Measurements from ENCODE around the gene IRF2BP2.

IRF2BP2 gene

DNA sequence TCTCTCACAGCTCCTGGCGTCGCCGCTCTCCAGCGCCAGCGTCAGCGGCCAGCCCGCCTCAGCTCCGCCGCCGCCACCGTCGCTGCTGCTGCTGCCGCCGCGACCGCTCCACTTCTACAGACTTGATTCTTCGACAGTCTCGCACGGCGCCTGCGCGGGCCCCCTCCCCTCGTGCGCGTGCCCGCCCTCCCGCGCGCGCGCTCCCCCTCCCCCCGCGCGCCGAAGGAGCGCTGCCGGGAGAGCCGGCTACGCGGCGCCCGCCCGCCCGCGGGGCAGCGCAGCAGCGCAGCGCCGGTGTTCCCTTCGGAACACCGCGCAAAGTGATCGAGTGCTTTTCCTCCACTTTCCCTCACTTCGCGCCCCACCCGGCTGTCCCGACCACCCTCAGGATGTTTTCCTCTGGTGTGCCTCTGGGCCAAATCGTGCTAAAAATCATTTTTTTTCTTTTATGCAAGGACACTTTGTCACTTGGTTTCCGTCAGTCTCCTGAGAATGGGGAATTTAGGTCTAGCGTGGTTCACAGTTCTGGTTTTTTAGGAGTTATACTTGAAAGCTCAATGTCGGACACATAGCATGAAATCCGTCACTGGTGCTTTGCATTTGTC lies at the start of gene IRF2BP2:
TSS of gene IRF2BP2 (minus strand) at position 118 of the 605 bp plus-strand sequence. CDS start 684 bp downstream, outside the sequence.
- H3K4me3 ChIP-seq (ENCODE audit: low read depth in 1 of 5, low read length in 5 of 5) = peak within 1 kb of the TSS; percentile 80 to 96 (median 85)
- H3K27me3 ChIP-seq (ENCODE audit: control insufficient read depth in 5 of 5, insufficient read depth in 4 of 5, low read length in 5 of 5) = no peaks in the 10 kb centered on the region
- peak within 1 kb of the TSS; percentile 99 for H3K27ac ChIP-seq (ENCODE audit: low read depth, low read length)
- peak within 1 kb of the TSS; percentile 39 to 93 (median 81) for H3K9ac ChIP-seq (ENCODE audit: low read length in 5 of 5)
- H3K36me3 ChIP-seq (ENCODE audit: control insufficient read depth in 5 of 5, insufficient read depth in 5 of 5, low read length in 5 of 5) = peaks cover 2 to 22% (median 13%) of the 10 kb centered on the region in 5 donors
- H3K4me1 ChIP-seq (ENCODE audit: control insufficient read depth in 5 of 5, insufficient read depth in 5 of 5, low read length in 5 of 5) = peaks cover 30 to 73% (median 62%) of the 10 kb centered on the region in 5 donors
- H3K9me3 ChIP-seq (ENCODE audit: control insufficient read depth in 5 of 5, low read length in 5 of 5) = no peaks in the 10 kb centered on the region

GRCh38 chr1:234659538-234659937 lies 49.6 kb upstream of the IRF2BP2 start:
- no peak overlapping the region for H3K9ac ChIP-seq (ENCODE audit: low read length in 5 of 5)
- H3K27me3 ChIP-seq (ENCODE audit: control insufficient read depth in 5 of 5, insufficient read depth in 4 of 5, low read length in 5 of 5) = no peaks in the 10 kb centered on the region
- no peaks in the 10 kb centered on the region for H3K36me3 ChIP-seq (ENCODE audit: control insufficient read depth in 5 of 5, insufficient read depth in 5 of 5, low read length in 5 of 5)
- H3K27ac ChIP-seq (ENCODE audit: low read depth, low read length) = no peak overlapping the region
- H3K4me1 ChIP-seq (ENCODE audit: control insufficient read depth in 5 of 5, insufficient read depth in 5 of 5, low read length in 5 of 5) = peaks cover 8 to 26% (median 16%) of the 10 kb centered on the region in 5 donors
- H3K4me3 ChIP-seq (ENCODE audit: low read depth in 1 of 5, low read length in 5 of 5) = no peak overlapping the region
- H3K9me3 ChIP-seq (ENCODE audit: control insufficient read depth in 5 of 5, low read length in 5 of 5) = no peaks in the 10 kb centered on the region

GRCh38 chr1:234658138-234658537 lies 48.2 kb upstream of the IRF2BP2 start:
- Histone ChIP-seq H3K4me3 (ENCODE audit: low read depth in 1 of 5, low read length in 5 of 5) (no peak overlapping the region), H3K27ac (ENCODE audit: low read depth, low read length) (peak overlapping the region; percentile 37), H3K9me3 (ENCODE audit: control insufficient read depth in 5 of 5, low read length in 5 of 5) (no peaks in the 10 kb centered on the region), H3K27me3 (ENCODE audit: control insufficient read depth in 5 of 5, insufficient read depth in 4 of 5, low read length in 5 of 5) (no peaks in the 10 kb centered on the region), H3K36me3 (ENCODE audit: control insufficient read depth in 5 of 5, insufficient read depth in 5 of 5, low read length in 5 of 5) (no peaks in the 10 kb centered on the region), H3K9ac (ENCODE audit: low read length in 5 of 5) (no peak overlapping the region), H3K4me1 (ENCODE audit: control insufficient read depth in 5 of 5, insufficient read depth in 5 of 5, low read length in 5 of 5) (peaks cover 8 to 26% (median 16%) of the 10 kb centered on the region in 5 donors)

- Histone ChIP-seq H3K27ac (ENCODE audit: low read depth, low read length) (no peak overlapping the region), H3K4me1 (ENCODE audit: control insufficient read depth in 5 of 5, insufficient read depth in 5 of 5, low read length in 5 of 5) (peaks cover 8 to 26% (median 16%) of the 10 kb centered on the region in 5 donors)
Observed at GRCh38 chr1:234656944-234657654, 47.1 kb upstream of the IRF2BP2 start.

GRCh38 chr1:234656070-234656895 lies 46.3 kb upstream of the IRF2BP2 start:
- H3K4me3 ChIP-seq (ENCODE audit: low read depth in 1 of 5, low read length in 5 of 5) = no peak overlapping the region
- no peaks in the 10 kb centered on the region for H3K9me3 ChIP-seq (ENCODE audit: control insufficient read depth in 5 of 5, low read length in 5 of 5)
- peaks cover 8 to 26% (median 16%) of the 10 kb centered on the region in 5 donors for H3K4me1 ChIP-seq (ENCODE audit: control insufficient read depth in 5 of 5, insufficient read depth in 5 of 5, low read length in 5 of 5)
- H3K27ac ChIP-seq (ENCODE audit: low read depth, low read length) = no peak overlapping the region
- no peak overlapping the region for H3K9ac ChIP-seq (ENCODE audit: low read length in 5 of 5)
- no peaks in the 10 kb centered on the region for H3K36me3 ChIP-seq (ENCODE audit: control insufficient read depth in 5 of 5, insufficient read depth in 5 of 5, low read length in 5 of 5)
- no peaks in the 10 kb centered on the region for H3K27me3 ChIP-seq (ENCODE audit: control insufficient read depth in 5 of 5, insufficient read depth in 4 of 5, low read length in 5 of 5)

More at GRCh38 chr1:234656944-234657654, 47.1 kb upstream of the IRF2BP2 start:
- Histone ChIP-seq H3K36me3 (ENCODE audit: control insufficient read depth in 5 of 5, insufficient read depth in 5 of 5, low read length in 5 of 5) (no peaks in the 10 kb centered on the region), H3K4me3 (ENCODE audit: low read depth in 1 of 5, low read length in 5 of 5) (no peak overlapping the region), H3K9me3 (ENCODE audit: control insufficient read depth in 5 of 5, low read length in 5 of 5) (no peaks in the 10 kb centered on the region), H3K27me3 (ENCODE audit: control insufficient read depth in 5 of 5, insufficient read depth in 4 of 5, low read length in 5 of 5) (no peaks in the 10 kb centered on the region), H3K9ac (ENCODE audit: low read length in 5 of 5) (no peak overlapping the region)

GRCh38 chr1:234655328-234656069 lies 45.5 kb upstream of the IRF2BP2 start:
- H3K36me3 ChIP-seq (ENCODE audit: control insufficient read depth in 5 of 5, insufficient read depth in 5 of 5, low read length in 5 of 5) = no peaks in the 10 kb centered on the region
- H3K27me3 ChIP-seq (ENCODE audit: control insufficient read depth in 5 of 5, insufficient read depth in 4 of 5, low read length in 5 of 5) = no peaks in the 10 kb centered on the region
- no peak overlapping the region for H3K27ac ChIP-seq (ENCODE audit: low read depth, low read length)
- no peaks in the 10 kb centered on the region for H3K9me3 ChIP-seq (ENCODE audit: control insufficient read depth in 5 of 5, low read length in 5 of 5)
- no peak overlapping the region for H3K9ac ChIP-seq (ENCODE audit: low read length in 5 of 5)
- no peak overlapping the region for H3K4me3 ChIP-seq (ENCODE audit: low read depth in 1 of 5, low read length in 5 of 5)
- H3K4me1 ChIP-seq (ENCODE audit: control insufficient read depth in 5 of 5, insufficient read depth in 5 of 5, low read length in 5 of 5) = peaks cover 8 to 26% (median 16%) of the 10 kb centered on the region in 5 donors

DNA sequence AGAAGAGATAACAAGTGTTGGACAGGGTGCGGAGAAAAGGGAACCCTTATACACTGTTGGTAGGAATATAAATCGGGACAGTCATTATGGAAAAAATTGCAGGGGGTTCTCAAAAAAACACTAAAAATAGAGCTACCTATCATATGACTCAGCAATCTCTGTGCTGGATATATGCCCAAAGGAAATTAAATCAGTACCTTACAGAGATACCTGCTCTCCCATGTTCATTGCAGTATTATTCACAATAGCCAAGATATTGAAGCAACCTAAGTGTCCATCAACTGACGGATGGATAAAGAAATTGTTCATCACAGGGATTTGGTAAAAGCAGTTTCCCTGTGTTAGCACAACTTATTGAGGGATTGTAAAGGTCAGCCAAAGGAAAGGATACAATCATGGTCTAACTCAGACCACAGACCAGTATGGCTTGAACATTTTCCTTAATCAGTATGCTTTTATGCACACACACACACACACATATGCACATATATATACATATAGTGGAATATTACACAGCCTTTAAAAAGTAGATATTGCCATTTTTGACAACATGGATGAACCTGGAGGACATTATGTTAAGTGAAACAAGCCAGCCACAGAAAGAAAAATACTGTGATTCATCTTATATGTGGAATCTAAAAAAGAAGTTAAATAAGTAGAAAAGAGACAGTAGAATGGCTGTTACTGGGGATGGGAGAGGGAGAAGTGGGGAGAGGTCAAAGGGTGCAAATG lies 44.2 kb upstream of the IRF2BP2 start:
- H3K4me1 ChIP-seq (ENCODE audit: control insufficient read depth in 5 of 5, insufficient read depth in 5 of 5, low read length in 5 of 5) = peaks cover 8 to 23% (median 16%) of the 10 kb centered on the region in 5 donors
- H3K4me3 ChIP-seq (ENCODE audit: low read depth in 1 of 5, low read length in 5 of 5) = no peak overlapping the region
- no peak overlapping the region for H3K9ac ChIP-seq (ENCODE audit: low read length in 5 of 5)
- no peaks in the 10 kb centered on the region for H3K27me3 ChIP-seq (ENCODE audit: control insufficient read depth in 5 of 5, insufficient read depth in 4 of 5, low read length in 5 of 5)
- no peak overlapping the region for H3K27ac ChIP-seq (ENCODE audit: low read depth, low read length)
- no peaks in the 10 kb centered on the region for H3K9me3 ChIP-seq (ENCODE audit: control insufficient read depth in 5 of 5, low read length in 5 of 5)
- H3K36me3 ChIP-seq (ENCODE audit: control insufficient read depth in 5 of 5, insufficient read depth in 5 of 5, low read length in 5 of 5) = no peaks in the 10 kb centered on the region

GRCh38 chr1:234649432-234650081 lies 39.6 kb upstream of the IRF2BP2 start:
- Histone ChIP-seq H3K4me1 (ENCODE audit: control insufficient read depth in 5 of 5, insufficient read depth in 5 of 5, low read length in 5 of 5) (peaks cover 0 to 15% (median 5%) of the 10 kb centered on the region in 5 donors), H3K27me3 (ENCODE audit: control insufficient read depth in 5 of 5, insufficient read depth in 4 of 5, low read length in 5 of 5) (no peaks in the 10 kb centered on the region), H3K4me3 (ENCODE audit: low read depth in 1 of 5, low read length in 5 of 5) (no peak overlapping the region), H3K36me3 (ENCODE audit: control insufficient read depth in 5 of 5, insufficient read depth in 5 of 5, low read length in 5 of 5) (no peaks in the 10 kb centered on the region), H3K9me3 (ENCODE audit: control insufficient read depth in 5 of 5, low read length in 5 of 5) (peaks cover 0 to 5% (median 0%) of the 10 kb centered on the region in 5 donors), H3K27ac (ENCODE audit: low read depth, low read length) (no peak overlapping the region), H3K9ac (ENCODE audit: low read length in 5 of 5) (no peak overlapping the region)

DNA sequence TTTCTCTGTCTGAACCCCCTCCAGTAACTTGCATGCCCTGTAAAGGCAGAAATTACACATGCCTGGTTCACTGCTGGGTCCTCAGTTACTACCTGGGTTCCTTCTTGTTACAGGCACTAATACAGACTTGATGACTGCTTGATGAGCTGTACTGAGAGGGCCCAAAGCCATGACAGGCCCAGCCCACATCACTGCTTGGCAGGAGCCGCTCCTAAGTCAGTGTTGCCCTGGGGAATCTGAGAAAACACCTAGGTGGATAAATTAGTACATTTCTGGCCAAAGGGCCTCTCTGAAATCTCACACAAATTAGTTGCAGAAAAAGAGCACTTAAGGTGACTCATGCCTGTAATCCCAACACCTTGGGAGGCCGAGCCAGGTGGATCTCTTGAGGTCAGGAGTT lies 37.8 kb upstream of the IRF2BP2 start:
- H3K27me3 ChIP-seq (ENCODE audit: control insufficient read depth in 5 of 5, insufficient read depth in 4 of 5, low read length in 5 of 5) = no peaks in the 10 kb centered on the region
- H3K27ac ChIP-seq (ENCODE audit: low read depth, low read length) = no peak overlapping the region
- no peaks in the 10 kb centered on the region for H3K36me3 ChIP-seq (ENCODE audit: control insufficient read depth in 5 of 5, insufficient read depth in 5 of 5, low read length in 5 of 5)
- no peak overlapping the region for H3K4me3 ChIP-seq (ENCODE audit: low read depth in 1 of 5, low read length in 5 of 5)
- H3K9me3 ChIP-seq (ENCODE audit: control insufficient read depth in 5 of 5, low read length in 5 of 5) = peaks cover 0 to 5% (median 0%) of the 10 kb centered on the region in 5 donors
- H3K9ac ChIP-seq (ENCODE audit: low read length in 5 of 5) = no peak overlapping the region
- peaks cover 0 to 15% (median 5%) of the 10 kb centered on the region in 5 donors for H3K4me1 ChIP-seq (ENCODE audit: control insufficient read depth in 5 of 5, insufficient read depth in 5 of 5, low read length in 5 of 5)

All from subcutaneous abdominal adipose tissue (tissue), 5 donors.